A549 (cell line): Measurements from ENCODE around the gene RPH3AL. TPM values are rescaled to one million over a fixed set of nuclear protein-coding genes. Genes with fewer than 3 reads are reported as not detected.

ENCODE experiments used
- ATAC-seq, 2 experiments: fragments of 200-7000 bp in 1 of 2; fragments of >200 bp in 1 of 2; cut with Nextera tagmentation in 1 of 2; cut with Tn5 transposase in 1 of 2; 3 replicates each; pipeline versions ENCODE4 v1.8.0 to v1.9.1; 2018 to 2020; ENCODE audit warnings: mild to moderate bottlenecking in 1 of 2, moderate library complexity in 1 of 2
- CTCF ChIA-PET: fragments of 300-600 bp; sonication (Branson Sonifier 250); formaldehyde crosslinking; extraction: SDS; loops from one replicate; lab custom pipeline; 2021; ENCODE audit warnings: antibody characterized with exemption, inconsistent platforms; lab: Yijun Ruan, JAX
- POLR2A ChIA-PET: fragments of 350-600 bp; formaldehyde crosslinking; extraction: SDS; loops from one replicate; lab custom pipeline; 2021; ENCODE audit warnings: antibody characterized with exemption, inconsistent platforms; lab: Yijun Ruan, JAX
- DNase-seq, 2 experiments: peaks; one replicate each; pipeline versions ENCODE4 v3.0.0 to v3.0.0-alpha.2; 2011 to 2016; ENCODE audit warnings: low read depth in 1 of 2, low spot score in 1 of 2
- FAIRE-seq: peaks from 2 replicates; lab custom pipeline; 2011; peaks lifted over from hg19 to GRCh38; lab: Jason Lieb, UNC
- H3K27ac ChIP-seq, 2 experiments: fragments of >200 bp; sonication (Bioruptor Twin); formaldehyde crosslinking; 3 replicates each; pipeline ENCODE4 v1.5.1; 2016 to 2017
- H3K4me1 ChIP-seq: fragments of >200 bp; sonication (Bioruptor Twin); formaldehyde crosslinking; 3 replicates; pipeline ENCODE4 v1.6.1; 2016
- H3K4me2 ChIP-seq: fragments of >200 bp; sonication (Bioruptor Twin); formaldehyde crosslinking; 3 replicates; pipeline ENCODE4 v1.6.1; 2016
- H3K4me3 ChIP-seq: fragments of >200 bp; sonication (Bioruptor Twin); formaldehyde crosslinking; 3 replicates; pipeline ENCODE4 v1.5.1; 2016
- H3K9me3 ChIP-seq: fragments of >200 bp; sonication (Bioruptor Twin); formaldehyde crosslinking; 3 replicates; pipeline ENCODE4 v1.6.1; 2016
- BHLHE40 ChIP-seq: IDR thresholded peaks from 2 replicates; pipeline ENCODE4 v1.6.1; 2012; ENCODE audit warnings: low read depth, low read length, inconsistent platforms
- CBX2 ChIP-seq: fragments of 200-600 bp; sonication (generic); IDR thresholded peaks from 2 replicates; pipeline ENCODE4 v1.6.1; 2016; ENCODE audit warnings: low read depth, mild to moderate bottlenecking, borderline replicate concordance
- CEBPB ChIP-seq, 2 experiments: fragments of >200 bp in 1 of 2; sonication (Bioruptor Twin) in 1 of 2; formaldehyde crosslinking in 1 of 2; IDR thresholded peaks; 2 replicates each; pipeline ENCODE4 v1.6.1; 2012 to 2016
- CHD2 ChIP-seq: fragments of 150-350 bp; IDR thresholded peaks from 2 replicates; pipeline ENCODE4 v1.6.1; 2014; ENCODE audit warnings: low read length; ENCODE audit not compliant: partially characterized antibody
- CTCF ChIP-seq: fragments of >200 bp; sonication (Bioruptor Twin); formaldehyde crosslinking; IDR thresholded peaks from 3 replicates; pipeline ENCODE4 v1.5.1; 2016
- E2F6 ChIP-seq: IDR thresholded peaks from 2 replicates; pipeline ENCODE4 v1.6.1; 2012; ENCODE audit warnings: low read depth, borderline replicate concordance
- ELK1 ChIP-seq: fragments of 150-350 bp; IDR thresholded peaks from 2 replicates; pipeline ENCODE4 v1.6.1; 2014; ENCODE audit warnings: low read depth, mild to moderate bottlenecking, low read length
- EP300 ChIP-seq, 2 experiments: fragments of >200 bp; sonication (Bioruptor Twin); formaldehyde crosslinking; IDR thresholded peaks; 2 replicates in 1 of 2; 3 replicates in 1 of 2; pipeline ENCODE4 v1.6.1; 2016 to 2017
- HDAC2 ChIP-seq: fragments of 200-600 bp; sonication (generic); IDR thresholded peaks from 2 replicates; pipeline ENCODE4 v1.6.1; 2016
- HEYL ChIP-seq: fragments of 250-450 bp; sonication (Bioruptor Pico); IDR thresholded peaks from 2 replicates; pipeline ENCODE4 v1.8.0; 2021; ENCODE audit warnings: mild to moderate bottlenecking, moderate library complexity
- HMGXB4 ChIP-seq: fragments of 250-450 bp; sonication (Bioruptor Pico); IDR thresholded peaks from 2 replicates; pipeline ENCODE4 v1.5.0; 2021; ENCODE audit warnings: mild to moderate bottlenecking, moderate library complexity, borderline replicate concordance
- HOXA7 ChIP-seq: fragments of 250-450 bp; sonication (Bioruptor Pico); IDR thresholded peaks from 2 replicates; pipeline ENCODE4 v1.5.0; 2020; ENCODE audit warnings: mild to moderate bottlenecking, moderate library complexity
- MAX ChIP-seq: IDR thresholded peaks from 2 replicates; pipeline ENCODE4 v1.6.1; 2012
- MAZ ChIP-seq: fragments of 150-350 bp; IDR thresholded peaks from 2 replicates; pipeline ENCODE4 v1.6.1; 2014; ENCODE audit warnings: antibody characterized with exemption, low read depth, low read length, borderline replicate concordance
- NR3C1 ChIP-seq: fragments of >200 bp; sonication (Bioruptor Twin); formaldehyde crosslinking; IDR thresholded peaks from 3 replicates; pipeline ENCODE4 v1.6.1; 2017
- PHF8 ChIP-seq: fragments of 200-600 bp; sonication (generic); IDR thresholded peaks from 2 replicates; pipeline ENCODE4 v1.6.1; 2016; ENCODE audit warnings: low read depth, mild to moderate bottlenecking, antibody characterized with exemption, moderate library complexity, borderline replicate concordance
- POLR2A ChIP-seq: IDR thresholded peaks from 2 replicates; pipeline ENCODE4 v1.6.1; 2012; ENCODE audit warnings: mild to moderate bottlenecking, low read length
- POLR2AphosphoS2 ChIP-seq: conservative IDR thresholded peaks from 2 replicates; pipeline ENCODE4 v1.6.1; 2012; ENCODE audit warnings: low read length, improper control_type of control experiment, inconsistent platforms
- RAD21 ChIP-seq, 2 experiments: fragments of >200 bp in 1 of 2; sonication (Bioruptor Twin) in 1 of 2; formaldehyde crosslinking in 1 of 2; IDR thresholded peaks in 1 of 2; conservative IDR thresholded peaks in 1 of 2; 2 replicates in 1 of 2; 3 replicates in 1 of 2; pipeline ENCODE4 v1.6.1; 2012 to 2018; ENCODE audit warnings: inconsistent platforms in 1 of 2
- RCOR1 ChIP-seq: fragments of 150-350 bp; IDR thresholded peaks from 2 replicates; pipeline ENCODE4 v1.6.1; 2014; ENCODE audit warnings: antibody characterized with exemption, low read length, low read depth
- SMC3 ChIP-seq: fragments of >200 bp; sonication (Bioruptor Twin); formaldehyde crosslinking; IDR thresholded peaks from 3 replicates; pipeline ENCODE4 v1.6.1; 2018; ENCODE audit warnings: inconsistent platforms
- SREBF2 ChIP-seq: fragments of 450-650 bp; IDR thresholded peaks from 2 replicates; pipeline ENCODE4 v1.6.1; 2014; ENCODE audit warnings: mild to moderate bottlenecking, moderate library complexity
- TFCP2L1 ChIP-seq: fragments of 250-450 bp; sonication (Bioruptor Pico); IDR thresholded peaks from 2 replicates; pipeline ENCODE4 v1.5.0; 2021; ENCODE audit warnings: mild to moderate bottlenecking
- ZSCAN20 ChIP-seq: fragments of 250-450 bp; sonication (Bioruptor Pico); IDR thresholded peaks from 2 replicates; pipeline ENCODE4 v1.8.0; 2022; ENCODE audit warnings: mild to moderate bottlenecking, moderate library complexity
- WGBS: methylation state at CpG from one replicate; pipeline ENCODE4 v1.1.6; 2017; ENCODE audit errors: missing lambda C conversion rate; 5-methylcytosine and 5-hydroxymethylcytosine counted together
- polyA plus RNA-seq, 4 experiments: library from polyadenylated mRNA; depleted of rRNA in 3 of 4; stranded (reverse); fragments of >200 nt; fragmentation: RNase III in 1 of 4; extraction: RNeasy Plus Mini Kit Qiagen cat#74134 plus additional on column Dnase treatment in 1 of 4; gene quantifications; 2 replicates in 3 of 4; 3 replicates in 1 of 4; pipeline ENCODE4 v1.2.3, GENCODE V29; 2011 to 2017

Gene RPH3AL
- polyA plus RNA-seq, 2 of the 4 experiments (the other 2 are of a cell fraction) = 23.3 to 31.1 TPM

GRCh38 chr17:304461-304860, 48.1 kb downstream of the RPH3AL start:
- peaks cover 11% of the 10 kb centered on the region; the same call in 2 of the 3 replicates for H3K4me1 ChIP-seq
- WGBS = 89% methylated on average over 10 of the region's 10 CpGs
- H3K4me3 ChIP-seq = no peak overlapping the region
- no peak overlapping the region; a peak in 1 of 6 replicates for H3K27ac ChIP-seq
- DNase-seq = no peak
- ChIA-PET CTCF (no interaction called here), POLR2A (no interaction called here)
- TF ChIP-seq POLR2AphosphoS2 (no peak), EP300 (IDR thresholded peaks at IDR 0.05) (no peak), SREBF2 (no peak), RCOR1 (no peak), ZSCAN20 (no peak), CHD2 (no peak), ELK1 (no peak), CEBPB (IDR thresholded peaks at IDR 0.05) (no peak)
- FAIRE-seq = no peak
- H3K9me3 ChIP-seq = no peaks in the 10 kb centered on the region
- H3K4me2 ChIP-seq = no peak overlapping the region
- no peak for ATAC-seq

GRCh38 chr17:303168-303567, 49.4 kb downstream of the RPH3AL start:
- Histone ChIP-seq H3K27ac (no peak overlapping the region), H3K4me3 (no peak overlapping the region), H3K4me1 (peaks cover 8% of the 10 kb centered on the region; the same call in 2 of the 3 replicates), H3K4me2 (no peak overlapping the region), H3K9me3 (no peaks in the 10 kb centered on the region)
- CTCF ChIA-PET = interaction anchor here (0.7 to 1.3 kb wide), 3 partner anchors 7 to 139 kb away, joined by 3 read pairs; no protein-coding TSS in a partner anchor
- DNase-seq (no peak), ATAC-seq (no peak), FAIRE-seq (no peak)
- TF ChIP-seq BHLHE40 (no peak), EP300 (IDR thresholded peaks at IDR 0.05) (no peak), HEYL (CRISPR knock-in tag) (no peak), POLR2AphosphoS2 (no peak), E2F6 (no peak), MAX (no peak), HDAC2 (no peak), SMC3 (no peak)
- WGBS = 82% methylated on average over 9 of the region's 9 CpGs
- POLR2A ChIA-PET = no interaction called here

GRCh38 chr17:302300-302698, 50.3 kb downstream of the RPH3AL start:
- POLR2A ChIA-PET = no interaction called here
- Histone ChIP-seq H3K9me3 (no peaks in the 10 kb centered on the region), H3K27ac (no peak overlapping the region), H3K4me3 (no peak overlapping the region), H3K4me1 (peaks cover 8% of the 10 kb centered on the region; the same call in 2 of the 3 replicates), H3K4me2 (no peak overlapping the region)
- ATAC-seq = no peak
- CTCF ChIA-PET = interaction anchor here (0.8 to 2.1 kb wide), 6 partner anchors 10 to 398 kb away, joined by 3 to 7 read pairs (median 3); no protein-coding TSS in a partner anchor
- FAIRE-seq = no peak
- TF ChIP-seq CTCF = no peak
- 89% methylated on average over 24 of the region's 24 CpGs for WGBS
- no peak for DNase-seq

- H3K4me1 ChIP-seq = peaks cover 8% of the 10 kb centered on the region; the same call in 2 of the 3 replicates
- H3K27ac ChIP-seq = no peak overlapping the region
- no peak for ATAC-seq
- ChIA-PET POLR2A (no interaction called here), CTCF (interaction anchor here (0.8 to 2.1 kb wide), 6 partner anchors 11 to 399 kb away, joined by 3 to 7 read pairs (median 3); no protein-coding TSS in a partner anchor)
- H3K9me3 ChIP-seq = no peaks in the 10 kb centered on the region
- no peak overlapping the region for H3K4me2 ChIP-seq
- FAIRE-seq = no peak
- no peak for DNase-seq
- TF ChIP-seq MAZ (no peak), HMGXB4 (CRISPR knock-in tag) (no peak), POLR2A (no peak), NR3C1 (no peak), HOXA7 (CRISPR knock-in tag) (no peak), EP300 (IDR thresholded peaks at IDR 0.05) (no peak), TFCP2L1 (CRISPR knock-in tag) (no peak), PHF8 (no peak), CHD2 (no peak), MAX (no peak), CBX2 (no peak), ZSCAN20 (no peak), RAD21 (conservative IDR thresholded peaks at IDR 0.05 in 1 of 2, IDR thresholded peaks at IDR 0.05 in 1 of 2) (no peak)
- H3K4me3 ChIP-seq = no peak overlapping the region
- WGBS = 92% methylated on average over 27 of the region's 27 CpGs
Measured at GRCh38 chr17:301681-302299, 50.8 kb downstream of the RPH3AL start.
